ENCODE measurements around the gene ENOX1. TPM values are rescaled to one million over a fixed set of nuclear protein-coding genes. Genes with fewer than 3 reads are reported as not detected.
A peak's percentile ranks its signal among the peaks of the same experiment; 100 is the strongest.

The ENOX1 gene
- total and polyA plus RNA-seq, 2 of the 8 experiments (the other 6 are each of a cell fraction or from before 2014, with no cell fraction given), result 0.23 to 0.37 TPM

DNA sequence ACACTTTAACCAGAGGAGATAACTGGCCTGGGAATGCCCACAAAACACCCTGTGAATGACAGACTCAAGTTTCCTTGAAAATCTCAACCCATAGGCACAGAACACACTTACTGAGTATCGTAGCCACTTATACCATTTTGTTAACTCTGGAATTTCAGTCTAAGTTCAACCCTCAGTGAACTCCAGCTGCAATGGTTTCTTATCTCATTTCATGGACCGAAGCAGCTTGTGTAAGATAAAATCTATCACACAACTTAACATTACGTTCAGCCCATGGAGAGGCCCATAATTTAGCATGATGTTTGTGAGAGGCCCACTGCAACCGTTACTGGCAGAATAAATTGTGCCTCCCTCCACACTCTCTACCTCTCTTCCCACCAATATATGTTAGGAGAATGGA, 440.3 kb downstream of the ENOX1 start:
- no peak overlapping the region for H4K8ac ChIP-seq (ENCODE audit: extremely low read depth, insufficient read depth, low read length)
- CTCF ChIA-PET (ENCODE audit: partially characterized antibody), result interaction anchor here (1.3 kb wide), 1 partner anchor 390 kb away, joined by 3 read pairs; no protein-coding TSS in a partner anchor
- WGBS, 2 experiments (ENCODE audit: extremely low coverage in 1 of 2, insufficient coverage in 1 of 2, insufficient read length in 1 of 2, insufficient replicate concordance in 2 of 2, low coverage in 1 of 2, low lambda C conversion rate in 2 of 2, missing lambda C conversion rate in 1 of 2), result 90% methylated on average over 4 of the region's 4 CpGs; no CpG with 5 or more reads in 1 of the 2 experiments

More for the DNA sequence above, 440.3 kb downstream of the ENOX1 start:
- no peak overlapping the region for H2BK15ac ChIP-seq (ENCODE audit: low read length)
- H3K27ac ChIP-seq (ENCODE audit: low read depth, low read length), result no peak overlapping the region
- H3K27me3 ChIP-seq (replicated peaks in 1 of 4; ENCODE audit: control insufficient read depth in 3 of 4, extremely low read depth in 1 of 4, insufficient read depth in 3 of 4, low read length in 3 of 4), result no peaks in the 10 kb centered on the region; a peak in 1 of 7 replicates
- no peaks in the 10 kb centered on the region for H3K9me3 ChIP-seq (ENCODE audit: insufficient read depth in 2 of 2, low read depth in 1 of 2, low read length in 1 of 2)
- no peak overlapping the region for H3K14ac ChIP-seq (ENCODE audit: insufficient read length)
- no peaks in the 10 kb centered on the region for H3K23me2 ChIP-seq (ENCODE audit: low read depth, low read length)
- no peak overlapping the region for H2BK5ac ChIP-seq (ENCODE audit: low read depth, low read length)
- no peak overlapping the region for H2BK120ac ChIP-seq (replicated peaks; ENCODE audit: low read depth, low read length)
- no peaks in the 10 kb centered on the region for H3K36me3 ChIP-seq (ENCODE audit: control insufficient read depth in 2 of 4, insufficient read depth in 4 of 4, low read length in 3 of 4)
- H2AFZ ChIP-seq (ENCODE audit: low read length), result no peak overlapping the region
- H3K79me2 ChIP-seq (ENCODE audit: control insufficient read depth in 1 of 2, insufficient read depth in 2 of 2, low read length in 2 of 2), result no peaks in the 10 kb centered on the region
- POLR2A ChIA-PET (ENCODE audit: partially characterized antibody), result no interaction called here
- H3K56ac ChIP-seq (replicated peaks; ENCODE audit: insufficient read length, low read depth, low read length), result no peak overlapping the region
- DNase-seq (ENCODE audit: low read depth in 1 of 2, low spot score in 2 of 2), result no peak
- no peak overlapping the region for H3K4me2 ChIP-seq (ENCODE audit: insufficient read depth in 1 of 2, low read depth in 2 of 2, low read length in 2 of 2)
- no peak overlapping the region for H3K4me3 ChIP-seq (ENCODE audit: extremely low read depth in 1 of 4, insufficient read depth in 2 of 4, low read depth in 3 of 4, low read length in 4 of 4)
- H4K20me1 ChIP-seq (replicated peaks in 1 of 2; ENCODE audit: control insufficient read depth in 1 of 2, insufficient read depth in 2 of 2, low read length in 2 of 2), result no peaks in the 10 kb centered on the region
- no peak overlapping the region for H4K91ac ChIP-seq (replicated peaks; ENCODE audit: insufficient read length, low read length)
- no peak overlapping the region for H2BK12ac ChIP-seq (ENCODE audit: low read depth, low read length)
- H3K18ac ChIP-seq (ENCODE audit: extremely low read depth, low read length), result no peak overlapping the region
- H2AK5ac ChIP-seq (ENCODE audit: low read depth, low read length), result no peak overlapping the region
- 0 out of 2 replicates have a peak overlapping the region, but pooled peaks have one; percentile 15 for H2BK20ac ChIP-seq (ENCODE audit: low read length)
- peaks cover 0 to 4% (median 1%) of the 10 kb centered on the region in 4 experiments; a peak in 1 of 7 replicates for H3K4me1 ChIP-seq (replicated peaks in 1 of 4; ENCODE audit: control insufficient read depth in 3 of 4, insufficient read depth in 4 of 4, low read length in 3 of 4)
- no peak overlapping the region for H3K9ac ChIP-seq (replicated peaks in 1 of 4; ENCODE audit: extremely low read depth in 1 of 4, low read depth in 3 of 4, low read length in 3 of 4)
- H3K23ac ChIP-seq (ENCODE audit: insufficient read length), result no peak overlapping the region
- no peaks in the 10 kb centered on the region for H3K79me1 ChIP-seq (ENCODE audit: low read depth, low read length)
- H4K5ac ChIP-seq (ENCODE audit: insufficient read length, low read depth, low read length), result no peak overlapping the region
- TF ChIP-seq HDAC2 (IDR thresholded peaks at IDR 0.05; ENCODE audit: borderline replicate concordance in 1 of 2, low read depth in 2 of 2, low read length in 2 of 2) (no peak), SRF (IDR thresholded peaks at IDR 0.05; ENCODE audit: low read depth, low read length) (no peak)
- no peak overlapping the region for H3K4ac ChIP-seq (replicated peaks; ENCODE audit: insufficient read length, low read depth, low read length)
- FAIRE-seq, result no peak

All from H1 (cell line).